GM19240 (cell line): ENCODE measurements around the gene POM121C.
"Not testable (repeated sequence)": the region's sequence is repeated elsewhere in the genome, so short reads cannot be mapped to it uniquely, and the experiment has no call there.

Experiments
- DNase-seq: peaks from one replicate; pipeline ENCODE4 v3.0.0; 2011; ENCODE audit warnings: low spot score; ENCODE audit not compliant: insufficient read length

The POM121C gene

GRCh38 chr7:75395329-75395728, 90.8 kb downstream of the POM121C start, which contains the start of gene TRIM73:
TSS of gene TRIM73 (plus strand) at chr7:75395629. CDS start at chr7:75398934, 3,305 bp downstream.
- DNase-seq: not testable (repeated sequence)

GRCh38 chr7:75393194-75393593, 92.9 kb downstream of the POM121C start:
- DNase-seq: not testable (repeated sequence)

- not testable (repeated sequence) for DNase-seq
These were observed 111.4 kb downstream of the POM121C start for GRCh38 chr7:75374519-75375317.

GRCh38 chr7:75374144-75374518, 112.0 kb downstream of the POM121C start:
- DNase-seq: not testable (repeated sequence)

GRCh38 chr7:75367313-75367712, 118.8 kb downstream of the POM121C start:
- DNase-seq: not testable (repeated sequence)
